Thoracic aorta (tissue), 2 donors: ENCODE results near the gene TMCO4. TPM values are rescaled to one million over a fixed set of nuclear protein-coding genes. Genes with fewer than 3 reads are reported as not detected.

Experiments
- ATAC-seq: fragments of 150-250 bp; one replicate; pipeline ENCODE4 v1.8.0; 2017; ENCODE audit warnings: low read depth; ENCODE audit not compliant: insufficient number of reproducible peaks, low FRiP score
- DNase-seq: peaks from one replicate; pipeline ENCODE4 v3.0.0-alpha.2; 2020; ENCODE audit warnings: low spot score
- H3K27ac ChIP-seq, 2 donors: fragments of 200-600 bp; sonication (generic); 1 replicate in 1 of 2; 2 replicates in 1 of 2; pipeline ENCODE4 v1.5.1; 2016; ENCODE audit warnings: mild to moderate bottlenecking in 2 of 2, moderate library complexity in 2 of 2
- H3K27me3 ChIP-seq: fragments of 200-600 bp; sonication (generic); replicated peaks from 2 replicates; pipeline ENCODE4 v1.6.0; 2016; ENCODE audit warnings: mild to moderate bottlenecking; ENCODE audit not compliant: insufficient read depth
- H3K36me3 ChIP-seq: fragments of 200-600 bp; sonication (generic); one replicate; pipeline ENCODE4 v1.5.1; 2016
- H3K4me1 ChIP-seq, 2 donors: fragments of 200-600 bp; sonication (generic); 1 replicate in 1 of 2; 2 replicates in 1 of 2; pipeline versions ENCODE4 v1.5.1 to v1.6.0; 2016; ENCODE audit warnings: low read depth in 2 of 2, mild to moderate bottlenecking in 1 of 2; ENCODE audit not compliant: control insufficient read depth in 1 of 2
- H3K4me3 ChIP-seq: fragments of 200-600 bp; sonication (generic); 2 replicates; pipeline ENCODE4 v1.5.1; 2016; ENCODE audit warnings: mild to moderate bottlenecking
- H3K9me3 ChIP-seq: fragments of 200-600 bp; sonication (generic); 2 replicates; pipeline ENCODE4 v1.5.1; 2016
- CTCF ChIP-seq: fragments of 200-600 bp; sonication (generic); IDR thresholded peaks from one replicate; pipeline ENCODE4 v1.5.1; 2019; ENCODE audit warnings: antibody characterized with exemption
- total RNA-seq, 2 donors: library from RNA; depleted of rRNA; stranded (reverse); fragments of >200 nt; gene quantifications; one replicate each; pipeline versions ENCODE4 v1.1.0 to v1.2.3, GENCODE V29; 2016

Gene TMCO4
- total RNA-seq, 2 donors from 2014 or later: 33.2 to 33.4 TPM

DNA sequence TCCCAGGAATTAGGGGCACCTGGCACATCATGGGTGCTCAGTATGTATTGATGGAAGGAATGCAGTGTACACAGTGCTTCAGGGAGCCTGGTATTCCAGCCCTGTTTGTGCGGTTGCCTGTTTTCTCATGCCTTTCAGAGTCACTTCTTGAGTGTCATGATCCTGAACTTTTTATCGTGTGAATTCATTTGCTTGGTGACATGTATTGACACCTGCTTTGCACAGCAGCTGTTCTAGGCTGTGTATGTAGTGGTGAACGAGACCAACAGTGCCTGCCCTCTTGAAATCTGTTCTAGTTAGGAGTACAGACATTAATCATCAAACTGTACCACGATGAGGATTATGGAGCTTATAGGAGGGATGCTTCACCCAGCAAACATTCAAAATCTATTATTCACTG is 128.9 kb downstream of the TMCO4 start:
- no peak overlapping the region for H3K4me3 ChIP-seq
- no peak for ATAC-seq
- peaks cover 6% of the 10 kb centered on the region for H3K27me3 ChIP-seq
- no peaks in the 10 kb centered on the region for H3K36me3 ChIP-seq
- TF ChIP-seq CTCF: no peak
- no peak for DNase-seq
- no peak overlapping the region for H3K27ac ChIP-seq
- no peaks in the 10 kb centered on the region for H3K9me3 ChIP-seq
- H3K4me1 ChIP-seq: no peaks in the 10 kb centered on the region

GRCh38 chr1:19668888-19669287 is 130.8 kb downstream of the TMCO4 start:
- H3K27me3 ChIP-seq: peaks cover 13% of the 10 kb centered on the region
- no peak for TF ChIP-seq CTCF
- DNase-seq: no peak
- no peaks in the 10 kb centered on the region for H3K9me3 ChIP-seq
- peaks cover 0 to 15% of the 10 kb centered on the region in 2 donors for H3K4me1 ChIP-seq
- ATAC-seq: no peak
- H3K36me3 ChIP-seq: no peaks in the 10 kb centered on the region
- H3K4me3 ChIP-seq: no peak overlapping the region
- no peak overlapping the region for H3K27ac ChIP-seq

DNA sequence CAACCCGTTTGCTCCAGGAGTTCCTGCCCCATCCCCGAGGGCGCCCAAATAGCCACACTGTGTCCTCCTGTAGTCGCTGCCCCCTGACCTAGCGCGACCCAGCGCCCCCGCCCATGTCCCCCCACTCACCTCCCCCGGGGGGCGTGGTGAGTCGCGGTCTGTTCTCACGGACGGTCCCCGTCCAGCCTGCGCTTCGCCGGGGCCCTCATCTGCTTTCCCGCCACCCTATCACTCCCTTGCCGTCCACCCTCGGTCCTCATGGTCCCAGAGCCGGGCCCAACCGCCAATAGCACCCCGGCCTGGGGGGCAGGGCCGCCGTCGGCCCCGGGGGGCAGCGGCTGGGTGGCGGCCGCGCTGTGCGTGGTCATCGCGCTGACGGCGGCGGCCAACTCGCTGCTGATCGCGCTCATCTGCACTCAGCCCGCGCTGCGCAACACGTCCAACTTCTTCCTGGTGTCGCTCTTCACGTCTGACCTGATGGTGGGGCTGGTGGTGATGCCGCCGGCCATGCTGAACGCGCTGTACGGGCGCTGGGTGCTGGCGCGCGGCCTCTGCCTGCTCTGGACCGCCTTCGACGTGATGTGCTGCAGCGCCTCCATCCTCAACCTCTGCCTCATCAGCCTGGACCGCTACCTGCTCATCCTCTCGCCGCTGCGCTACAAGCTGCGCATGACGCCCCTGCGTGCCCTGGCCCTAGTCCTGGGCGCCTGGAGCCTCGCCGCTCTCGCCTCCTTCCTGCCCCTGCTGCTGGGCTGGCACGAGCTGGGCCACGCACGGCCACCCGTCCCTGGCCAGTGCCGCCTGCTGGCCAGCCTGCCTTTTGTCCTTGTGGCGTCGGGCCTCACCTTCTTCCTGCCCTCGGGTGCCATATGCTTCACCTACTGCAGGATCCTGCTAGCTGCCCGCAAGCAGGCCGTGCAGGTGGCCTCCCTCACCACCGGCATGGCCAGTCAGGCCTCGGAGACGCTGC is 133.9 kb downstream of the TMCO4 start:
- peak overlapping the region; percentile 47 for H3K4me3 ChIP-seq
- no peaks in the 10 kb centered on the region for H3K9me3 ChIP-seq
- H3K4me1 ChIP-seq: peaks cover 0 to 15% of the 10 kb centered on the region in 2 donors
- H3K27ac ChIP-seq: no peak overlapping the region
- no peaks in the 10 kb centered on the region for H3K36me3 ChIP-seq
- ATAC-seq (no peak), DNase-seq (no peak)
- peaks cover 20% of the 10 kb centered on the region for H3K27me3 ChIP-seq
- no peak for TF ChIP-seq CTCF

- ATAC-seq (no peak), DNase-seq (no peak)
- H3K36me3 ChIP-seq: no peaks in the 10 kb centered on the region
- peaks cover 20% of the 10 kb centered on the region for H3K27me3 ChIP-seq
- peak overlapping the region; percentile 47 for H3K4me3 ChIP-seq
- H3K9me3 ChIP-seq: no peaks in the 10 kb centered on the region
- TF ChIP-seq CTCF: no peak
- H3K27ac ChIP-seq: no peak overlapping the region
- H3K4me1 ChIP-seq: peaks cover 0 to 15% of the 10 kb centered on the region in 2 donors
Measured at GRCh38 chr1:19665186-19665495, 134.6 kb downstream of the TMCO4 start.

- no peak for DNase-seq
- peak within 1 kb of the TSS; percentile 47 for H3K4me3 ChIP-seq
- no peaks in the 10 kb centered on the region for H3K36me3 ChIP-seq
- peaks cover 20% of the 10 kb centered on the region for H3K27me3 ChIP-seq
- no peaks in the 10 kb centered on the region for H3K9me3 ChIP-seq
- H3K4me1 ChIP-seq: peaks cover 0 to 15% of the 10 kb centered on the region in 2 donors
- no peak within 1 kb of the TSS for H3K27ac ChIP-seq
- ATAC-seq: no peak
- no peak for TF ChIP-seq CTCF
Measured at GRCh38 chr1:19664453-19665185, 135.1 kb downstream of the TMCO4 start, which contains the start of gene HTR6. HTR6 (plus strand) TSS chr1:19664875; CDS start chr1:19665754, 879 bp downstream.
